DMS79 treated with DMSO at 0.1 percent for 48 hours (cell line): Measurements from ENCODE around the gene SNRK.
"Not testable (repeated sequence)": the region's sequence is repeated elsewhere in the genome, so short reads cannot be mapped to it uniquely, and the experiment has no call there.

Experiments
- DNase-seq: peaks from one replicate; lab custom pipeline; 2025; lab: John Stamatoyannopoulos, UW

SNRK gene

DNA sequence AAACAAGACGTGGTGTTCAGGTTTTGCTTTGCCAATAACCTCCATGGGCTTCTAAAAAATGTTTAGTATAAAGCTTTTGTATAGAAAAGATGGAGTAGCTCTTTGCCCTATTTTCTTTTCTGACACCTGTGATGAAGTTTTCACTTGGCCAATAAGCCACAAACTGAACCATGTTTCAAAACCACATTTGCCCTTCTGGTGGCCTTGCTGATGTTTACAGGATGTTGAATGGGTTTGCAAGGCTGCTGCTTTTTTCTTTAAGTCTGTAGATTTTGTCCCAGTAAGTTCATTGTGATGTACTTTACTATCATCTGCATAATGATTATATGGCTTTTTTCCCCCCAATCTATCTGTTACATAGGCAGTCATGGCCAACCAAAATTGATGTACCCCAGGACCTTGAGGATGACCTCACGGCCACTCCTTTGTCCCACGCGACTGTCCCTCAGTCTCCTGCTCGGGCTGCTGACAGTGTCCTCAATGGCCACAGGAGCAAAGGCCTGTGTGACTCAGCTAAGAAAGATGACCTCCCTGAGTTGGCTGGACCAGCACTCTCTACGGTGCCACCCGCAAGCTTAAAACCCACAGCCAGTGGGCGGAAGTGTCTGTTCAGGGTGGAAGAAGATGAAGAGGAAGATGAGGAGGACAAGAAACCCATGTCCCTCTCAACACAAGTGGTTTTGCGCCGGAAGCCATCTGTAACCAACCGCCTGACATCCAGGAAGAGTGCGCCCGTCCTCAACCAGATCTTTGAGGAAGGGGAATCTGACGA lies 60.8 kb downstream of the SNRK start:
- no peak for DNase-seq

DNA sequence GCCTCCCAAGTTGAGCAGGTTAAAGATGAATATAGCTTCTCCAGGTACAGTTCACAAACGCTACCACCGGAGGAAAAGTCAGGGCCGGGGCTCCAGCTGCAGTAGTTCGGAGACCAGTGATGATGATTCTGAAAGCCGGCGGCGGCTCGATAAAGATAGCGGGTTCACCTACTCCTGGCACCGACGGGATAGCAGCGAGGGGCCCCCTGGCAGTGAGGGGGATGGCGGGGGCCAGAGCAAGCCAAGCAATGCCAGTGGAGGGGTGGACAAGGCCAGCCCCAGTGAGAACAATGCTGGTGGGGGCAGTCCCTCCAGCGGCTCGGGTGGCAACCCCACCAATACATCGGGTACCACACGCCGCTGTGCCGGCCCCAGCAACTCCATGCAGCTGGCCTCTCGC lies 61.4 kb downstream of the SNRK start:
- DNase-seq, result no peak

DNA sequence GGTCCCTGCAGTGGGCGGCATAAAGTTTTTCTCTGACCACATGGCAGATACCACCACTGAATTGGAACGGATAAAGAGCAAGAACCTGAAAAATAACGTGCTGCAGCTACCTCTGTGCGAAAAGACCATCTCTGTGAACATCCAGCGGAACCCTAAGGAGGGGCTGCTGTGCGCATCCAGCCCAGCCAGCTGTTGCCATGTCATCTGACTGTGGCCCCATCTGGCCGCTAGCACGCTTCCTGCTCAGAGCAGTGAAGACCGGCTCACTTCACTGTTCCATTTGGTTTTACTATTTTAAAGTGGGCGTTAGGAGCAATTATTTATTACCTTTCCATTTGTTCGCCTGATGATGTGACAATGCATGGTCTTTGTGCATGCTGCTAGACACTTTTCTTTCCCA lies 62.0 kb downstream of the SNRK start:
- no peak for DNase-seq

DNA sequence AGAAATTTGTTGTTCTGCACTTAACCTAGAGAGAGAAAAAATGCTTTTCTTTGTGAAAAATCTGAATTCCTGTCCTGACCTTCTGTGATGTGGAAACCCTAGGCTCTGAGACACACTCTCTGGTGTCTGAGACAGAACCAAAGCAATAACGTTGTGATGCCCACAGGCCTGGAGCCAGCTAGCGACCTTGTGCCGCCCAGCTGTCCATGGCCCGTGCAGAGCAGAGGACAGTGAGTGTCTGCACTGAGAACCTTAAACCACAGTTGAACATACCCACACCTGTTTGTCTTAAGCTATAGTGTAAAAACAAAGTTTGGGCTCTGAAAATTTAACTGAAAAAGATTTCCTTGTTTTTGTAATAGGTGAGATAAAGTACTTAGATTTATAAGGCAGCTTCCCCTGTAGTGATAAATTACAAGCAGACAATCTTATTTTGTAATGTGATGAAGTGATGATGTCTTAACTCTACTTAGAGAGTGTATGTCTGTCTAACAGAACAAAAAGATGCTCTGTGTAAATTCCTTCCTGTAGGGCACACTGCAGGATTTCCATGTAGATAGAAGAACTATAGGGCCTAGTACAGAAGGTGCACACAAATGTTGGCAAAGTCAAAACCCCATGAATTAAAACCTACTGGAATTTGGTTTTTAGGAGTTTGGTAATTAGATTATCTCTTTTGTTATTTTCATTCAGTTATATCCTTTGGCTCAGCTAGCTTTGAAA lies 62.7 kb downstream of the SNRK start:
- DNase-seq, result no peak

DNA sequence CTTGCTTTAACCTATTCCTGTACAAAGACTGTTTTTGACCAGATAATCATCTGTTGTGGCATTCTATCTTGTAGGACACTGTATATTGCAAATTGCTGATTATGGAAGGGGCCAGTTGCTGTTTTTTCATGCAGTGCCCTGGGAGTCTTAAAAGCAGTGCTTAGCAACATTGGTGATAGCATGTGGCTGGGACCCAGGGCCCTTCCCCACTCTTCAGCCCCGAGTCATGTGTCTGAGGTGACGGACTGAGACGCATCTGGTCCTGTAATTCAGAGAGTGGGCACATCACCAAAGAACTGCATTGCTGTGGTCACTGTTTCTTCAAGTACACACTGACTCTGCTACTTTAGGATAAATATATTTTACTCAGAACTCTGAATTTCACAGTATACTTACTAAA lies 63.4 kb downstream of the SNRK start:
- DNase-seq, result no peak

DNA sequence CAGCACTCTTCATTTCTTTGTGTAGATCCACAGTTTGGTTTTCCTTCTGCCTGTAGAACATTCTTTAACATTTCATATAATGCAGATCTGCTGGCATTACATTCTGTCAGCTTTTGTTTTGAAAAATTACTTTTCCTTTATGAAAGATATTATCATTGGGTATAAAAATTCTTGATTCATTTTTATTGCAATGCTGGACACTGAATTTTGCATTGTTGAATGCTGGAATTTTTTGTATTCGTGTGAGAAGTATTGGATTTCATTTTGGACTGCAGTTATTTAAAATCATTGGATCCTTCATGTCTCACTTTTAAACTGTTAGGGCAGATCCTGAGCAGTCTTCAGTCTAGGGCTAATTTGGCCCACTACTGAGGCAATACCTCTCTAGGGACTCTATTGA lies 67.1 kb downstream of the SNRK start:
- no peak for DNase-seq

DNA sequence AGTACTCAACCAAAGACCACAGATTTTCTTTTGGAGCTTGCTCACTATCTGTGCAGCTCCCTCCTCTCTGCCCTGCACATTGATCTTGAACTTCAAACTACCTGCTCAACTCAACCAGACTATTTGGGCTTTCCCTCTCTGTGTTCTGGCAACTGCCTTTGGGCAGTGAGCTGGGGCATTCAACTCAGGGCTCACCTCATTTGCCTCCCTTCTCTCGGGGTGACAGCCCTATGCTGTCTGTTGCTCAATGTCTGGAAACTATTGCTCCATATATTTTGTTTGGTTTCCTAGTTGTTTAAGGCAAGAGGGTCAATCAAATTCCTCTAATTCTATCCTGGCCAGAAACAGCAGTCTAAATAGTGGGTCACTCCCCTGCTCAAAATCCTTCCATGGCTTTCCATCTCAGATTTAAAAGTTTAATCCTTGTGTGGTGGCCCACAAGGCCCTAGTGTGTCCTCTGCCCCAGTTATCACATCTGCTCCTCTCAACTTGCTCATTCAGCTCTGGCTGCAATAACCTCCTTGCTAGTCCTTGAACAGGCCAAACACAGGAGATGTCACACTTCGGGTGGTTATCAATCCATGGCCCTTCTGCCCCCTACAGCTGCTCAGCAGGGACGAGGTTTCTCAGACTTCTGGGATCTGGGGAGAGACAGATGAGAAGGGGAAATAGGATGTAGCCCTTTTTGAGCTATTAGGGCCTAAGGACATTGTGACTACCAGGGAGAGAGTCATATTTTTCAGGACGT lies 67.8 kb downstream of the SNRK start:
- no peak for DNase-seq

GRCh38 chr3:43356033-43356432 lies 69.7 kb downstream of the SNRK start:
- not testable (repeated sequence) for DNase-seq

DNA sequence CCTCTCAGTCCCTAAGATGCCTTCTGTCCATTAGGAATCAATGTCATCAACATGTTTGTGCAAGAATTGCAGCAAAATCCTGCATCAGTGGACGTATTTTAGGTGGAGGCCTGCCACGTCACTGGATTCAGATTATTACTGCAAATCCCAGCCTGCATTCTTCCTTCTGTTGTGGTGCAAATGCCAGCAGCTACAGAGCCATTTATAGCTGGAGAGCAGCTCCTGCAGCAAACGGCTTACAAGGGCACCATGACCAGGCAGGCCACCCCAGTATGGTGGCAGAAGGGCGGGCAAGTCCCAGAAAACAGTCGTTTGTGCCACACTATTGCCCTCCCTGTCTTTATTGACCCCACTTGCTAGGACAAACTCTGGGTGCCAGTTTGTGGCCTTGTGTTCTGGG lies 74.7 kb downstream of the SNRK start:
- DNase-seq, result no peak

GRCh38 chr3:43362183-43362582 lies 75.8 kb downstream of the SNRK start:
- no peak for DNase-seq

GRCh38 chr3:43362961-43363360 lies 76.6 kb downstream of the SNRK start:
- DNase-seq, result no peak

DNA sequence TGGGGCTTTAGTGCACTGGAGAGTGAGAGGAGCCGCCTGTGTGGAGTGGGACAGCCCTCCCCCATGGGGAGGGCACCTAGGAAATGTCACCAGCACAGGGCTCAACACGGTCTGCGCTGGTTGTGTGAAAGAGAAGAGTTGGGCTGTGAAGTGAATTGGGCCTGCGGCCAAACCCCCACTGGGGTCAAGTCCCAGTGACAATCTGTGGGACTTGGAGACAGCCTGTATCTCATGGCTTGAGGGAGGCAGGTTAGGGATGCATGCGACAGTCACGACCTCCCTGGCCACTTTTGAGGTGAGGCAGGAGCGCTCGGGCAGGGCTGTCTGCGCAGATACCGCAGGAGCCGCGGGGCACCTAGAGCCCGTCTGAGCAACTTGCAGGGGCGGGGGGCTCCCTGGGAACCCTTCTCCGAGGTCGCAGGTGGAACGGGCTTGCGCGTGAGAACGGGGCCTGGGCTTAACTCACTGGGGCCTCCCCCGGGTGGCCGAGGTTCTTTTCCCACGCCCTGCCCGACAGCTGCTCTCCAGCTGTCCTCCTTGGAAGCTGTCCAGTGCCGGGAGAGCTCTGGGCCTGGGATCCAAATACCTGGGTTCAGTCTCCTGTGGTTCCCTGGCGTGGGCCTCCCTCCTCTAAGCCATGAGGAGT lies 77.4 kb downstream of the SNRK start:
- DNase-seq, result no peak

GRCh38 chr3:43364494-43364893 lies 78.2 kb downstream of the SNRK start:
- DNase-seq, result no peak

GRCh38 chr3:43364926-43365325 lies 78.6 kb downstream of the SNRK start:
- DNase-seq, result no peak

- DNase-seq, result no peak
Measured at GRCh38 chr3:43365601-43366305, 79.4 kb downstream of the SNRK start.

- DNase-seq, result no peak
Measured at GRCh38 chr3:43366481-43366880, 80.1 kb downstream of the SNRK start.

DNA sequence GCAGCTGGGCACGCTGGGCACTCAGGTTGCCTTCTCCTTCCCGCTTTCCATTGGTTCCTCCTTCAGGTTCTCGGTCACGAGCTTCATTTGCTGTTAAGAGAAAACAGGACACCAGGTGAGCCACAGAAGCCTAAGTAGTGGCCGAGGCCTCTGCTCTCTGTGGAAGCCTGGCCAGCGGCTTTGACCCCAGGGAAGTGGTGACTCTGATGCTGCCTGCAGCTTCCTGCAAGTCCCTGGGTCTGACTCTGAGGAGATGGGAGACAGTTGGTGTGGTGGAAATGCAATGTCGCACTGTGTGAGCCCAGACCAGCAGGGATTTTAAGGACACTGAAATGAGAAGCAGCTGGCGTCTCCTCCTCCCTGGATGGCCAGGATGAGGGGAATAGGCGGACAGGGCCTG lies 80.5 kb downstream of the SNRK start:
- no peak for DNase-seq

DNA sequence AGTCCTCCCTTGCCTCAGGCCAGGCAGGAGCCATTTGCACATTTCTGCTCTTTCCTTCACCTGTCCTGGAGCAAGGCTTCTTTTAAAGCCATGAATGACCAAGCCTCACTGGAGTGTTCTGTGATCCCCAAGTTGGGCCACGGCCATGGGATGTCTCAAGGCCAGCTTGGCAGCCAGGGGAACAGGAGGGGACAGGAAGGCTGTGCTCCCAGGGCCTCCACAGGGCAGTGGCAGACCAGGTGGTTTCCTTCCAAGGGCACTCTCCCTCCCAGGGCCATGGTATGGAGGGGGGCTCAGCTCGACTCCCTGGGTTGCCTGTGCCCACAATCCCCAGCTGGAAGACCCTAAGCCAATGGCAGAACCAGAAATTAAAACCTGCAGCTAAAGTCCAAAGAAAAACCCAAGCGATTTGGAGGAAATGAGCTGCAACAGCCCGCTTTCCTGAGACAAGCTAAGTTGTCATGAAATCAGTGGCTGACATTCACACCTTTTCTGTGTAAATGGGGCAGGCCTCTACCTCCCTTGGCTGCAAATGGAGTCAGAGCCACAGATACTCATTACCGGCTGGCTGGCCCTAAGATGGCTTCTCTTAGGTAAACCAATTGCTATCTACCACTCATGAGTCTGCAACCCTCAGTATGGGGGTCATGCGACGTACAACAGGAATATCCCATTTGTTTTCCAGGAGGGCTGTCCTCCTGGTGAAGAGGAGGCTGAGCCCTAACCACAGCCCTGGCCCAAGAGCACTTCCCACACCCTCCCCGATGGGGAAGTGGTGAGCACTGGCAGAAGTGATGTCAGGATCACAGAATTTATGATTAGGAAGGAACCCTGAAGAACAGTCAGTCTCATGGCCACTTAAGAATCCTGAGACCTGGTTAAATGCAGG lies 83.3 kb downstream of the SNRK start:
- no peak for DNase-seq

GRCh38 chr3:43370293-43370980 lies 84.1 kb downstream of the SNRK start:
- DNase-seq, result no peak

- no peak for DNase-seq
Measured at GRCh38 chr3:43371494-43371893, 85.2 kb downstream of the SNRK start.
